ENCODE results near the gene TUSC2.
"Not testable (repeated sequence)": the region's sequence is repeated elsewhere in the genome, so short reads cannot be mapped to it uniquely, and the experiment has no call there.

TUSC2 gene

DNA sequence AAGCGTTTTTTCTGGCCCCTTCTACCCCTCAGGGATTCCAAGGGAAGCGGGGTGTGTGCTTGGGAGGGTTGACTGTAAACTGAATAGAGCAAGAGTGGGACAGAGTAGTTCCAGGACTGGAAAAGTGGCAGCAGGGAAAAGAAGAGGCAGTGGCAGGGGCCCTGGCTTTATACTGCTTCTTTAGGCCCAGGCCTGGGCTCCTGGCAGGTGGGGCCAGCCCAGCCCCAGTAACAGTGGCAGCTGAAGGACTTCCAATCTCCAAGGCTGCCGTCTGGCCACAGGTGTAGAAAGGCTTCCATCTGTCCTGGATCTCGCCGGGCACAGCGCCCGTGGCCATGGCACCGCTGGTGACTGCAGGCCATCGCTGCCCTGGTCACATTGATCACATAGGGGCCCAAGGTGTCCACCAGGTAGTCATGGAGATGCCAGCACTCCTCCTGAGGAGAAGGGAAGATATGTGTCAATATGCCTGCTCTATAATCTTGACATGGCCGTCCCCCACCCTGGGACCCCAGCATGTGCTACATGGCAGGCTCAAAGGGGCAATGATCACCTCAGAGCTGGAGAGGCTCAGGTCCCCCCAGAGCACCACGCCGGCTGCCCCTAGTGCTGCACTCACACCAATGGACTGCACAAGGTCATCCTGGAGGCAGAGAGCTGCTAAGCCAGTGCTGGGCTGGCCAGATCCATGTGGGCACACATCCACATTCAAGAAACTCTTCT lies 34.8 kb downstream of the TUSC2 start:
- no peak for DNase-seq

DNA sequence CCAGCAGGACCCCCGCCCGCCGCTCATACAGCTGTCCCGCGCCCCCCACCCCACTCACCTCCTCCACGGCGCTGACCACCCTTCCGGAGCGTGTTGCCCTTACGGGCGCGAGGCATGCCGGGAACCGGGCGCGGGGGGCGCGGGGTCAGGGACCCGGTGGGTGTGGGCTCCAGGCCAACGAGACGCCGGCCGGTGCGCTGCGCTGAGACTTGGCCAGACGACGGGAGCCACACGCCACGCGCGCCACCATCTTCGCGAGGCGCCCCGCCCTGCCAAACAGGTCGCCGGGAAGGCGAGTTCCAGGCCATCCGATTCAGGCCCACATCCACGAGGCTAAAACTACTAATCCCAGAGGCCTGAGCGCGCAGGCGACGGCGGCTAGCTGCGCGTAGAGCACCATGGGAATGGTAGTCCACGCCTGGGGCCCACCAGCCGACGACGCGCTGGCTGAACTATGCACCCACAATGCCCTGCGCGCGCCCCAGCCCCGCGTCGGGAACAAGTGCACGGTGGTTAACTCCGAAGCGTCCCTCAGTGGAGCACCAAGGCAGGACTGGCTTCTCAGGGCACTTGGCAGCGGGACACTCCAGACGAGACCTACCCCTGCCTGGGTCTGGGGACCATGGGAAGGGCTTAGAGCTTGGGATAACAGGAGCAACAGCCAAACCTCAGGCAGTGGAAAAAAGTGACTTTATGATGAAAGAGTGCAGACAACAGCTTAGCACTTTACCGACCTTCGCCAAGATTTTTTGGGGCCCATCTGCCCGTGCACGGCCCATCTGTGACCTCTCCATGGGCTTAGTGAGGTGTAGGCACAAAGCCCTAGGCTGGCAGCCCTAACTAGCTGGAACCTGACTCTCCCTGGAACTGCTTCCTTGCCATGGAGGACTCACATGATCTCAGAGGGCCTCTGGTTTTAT lies 35.6 kb downstream of the TUSC2 start, which contains the start of gene IFRD2:
Gene IFRD2 (minus strand): TSS at position 271 of the 920 bp plus-strand sequence. CDS start 155 bp downstream, at position 116.
- DNase-seq = peak; percentile 90

DNA sequence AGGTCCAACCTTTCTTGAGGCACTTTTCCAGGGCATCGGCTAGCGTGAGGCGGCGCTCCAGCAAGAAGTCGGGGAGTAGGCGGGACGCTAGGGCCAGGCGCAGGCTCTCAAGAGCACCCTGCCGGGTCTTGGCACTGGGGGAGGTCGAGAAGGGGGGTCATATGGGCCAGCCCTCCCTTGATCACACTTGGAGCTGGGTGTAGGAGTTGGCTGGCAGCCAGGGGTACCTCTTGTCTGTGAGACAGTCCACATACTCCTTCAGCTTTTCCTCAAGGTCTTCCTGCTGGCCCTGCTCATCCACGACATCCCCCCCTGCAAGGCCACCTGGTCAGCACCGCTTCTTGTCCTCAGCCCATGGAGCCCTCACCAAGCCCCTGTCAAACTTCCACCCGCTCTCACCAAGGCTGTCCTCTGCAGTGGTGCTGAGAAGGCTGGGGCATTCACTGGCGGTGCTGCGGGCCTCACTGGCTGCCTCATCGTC lies 37.8 kb downstream of the TUSC2 start:
- no peak for DNase-seq

GRCh38 chr3:50289130-50289529 lies 38.9 kb downstream of the TUSC2 start:
- no peak for DNase-seq

GRCh38 chr3:50288387-50289007 lies 39.5 kb downstream of the TUSC2 start:
- no peak for DNase-seq

DNA sequence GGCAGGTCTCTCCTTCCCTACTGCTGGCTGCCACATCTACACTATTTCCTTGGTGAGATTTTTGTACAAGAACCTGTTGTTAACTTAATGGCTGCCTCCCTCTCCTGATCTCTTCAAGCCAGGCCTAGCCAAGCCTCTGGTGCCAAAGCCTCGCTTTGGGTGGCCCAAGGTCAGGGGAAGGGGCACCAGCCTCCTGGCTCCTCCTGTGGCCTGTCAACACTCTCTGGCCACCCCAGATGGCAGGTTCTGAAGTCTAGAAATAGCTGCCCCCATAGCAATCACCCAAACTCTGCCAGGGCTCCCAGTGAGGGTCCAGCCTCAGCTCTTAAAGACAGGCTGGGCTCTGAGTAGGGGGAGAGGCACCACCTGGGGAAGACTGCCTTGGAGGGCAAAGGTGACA lies 40.8 kb downstream of the TUSC2 start:
- no peak for DNase-seq

DNA sequence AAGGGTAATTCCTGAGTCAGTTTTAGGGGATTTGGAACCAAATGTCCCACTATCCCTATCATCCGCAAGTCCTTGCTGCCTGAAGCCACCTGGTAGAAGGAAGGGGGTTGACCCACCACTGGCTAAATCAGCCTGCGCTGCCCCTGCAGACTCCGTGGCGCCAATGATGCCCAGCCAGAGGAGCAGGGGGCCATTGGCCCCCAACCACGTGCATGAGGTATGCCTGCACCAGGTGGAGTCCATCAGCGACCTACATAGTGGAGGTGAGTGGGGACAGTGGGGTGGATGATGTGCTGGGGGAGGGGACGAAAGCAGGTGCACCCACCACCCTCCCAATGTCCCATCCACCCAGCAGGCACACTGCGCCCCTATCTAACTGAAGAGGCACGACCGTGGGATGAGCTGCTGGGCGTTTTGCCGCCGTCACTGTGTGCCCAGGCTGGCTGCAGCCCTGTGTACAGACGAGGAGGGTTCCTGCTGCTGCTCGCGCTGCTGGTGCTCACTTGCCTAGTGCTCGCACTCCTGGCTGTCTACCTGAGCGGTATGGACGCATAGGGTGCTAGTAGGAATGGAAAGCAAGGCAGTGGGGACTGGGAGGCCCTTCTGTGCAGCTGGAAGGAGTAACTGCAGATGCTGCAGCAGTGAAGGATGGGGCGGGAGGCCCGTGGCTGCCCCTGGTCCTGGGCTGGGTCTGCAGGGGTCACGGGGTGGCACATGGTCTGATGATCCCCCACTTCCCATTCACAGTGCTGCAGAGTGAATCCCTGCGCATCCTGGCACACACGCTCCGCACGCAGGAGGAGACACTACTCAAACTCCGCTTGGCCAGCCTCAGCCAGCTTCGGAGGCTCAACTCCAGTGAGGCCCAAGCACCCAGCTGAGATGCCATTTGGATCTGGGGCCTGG lies 41.4 kb downstream of the TUSC2 start:
- DNase-seq = no peak

DNA sequence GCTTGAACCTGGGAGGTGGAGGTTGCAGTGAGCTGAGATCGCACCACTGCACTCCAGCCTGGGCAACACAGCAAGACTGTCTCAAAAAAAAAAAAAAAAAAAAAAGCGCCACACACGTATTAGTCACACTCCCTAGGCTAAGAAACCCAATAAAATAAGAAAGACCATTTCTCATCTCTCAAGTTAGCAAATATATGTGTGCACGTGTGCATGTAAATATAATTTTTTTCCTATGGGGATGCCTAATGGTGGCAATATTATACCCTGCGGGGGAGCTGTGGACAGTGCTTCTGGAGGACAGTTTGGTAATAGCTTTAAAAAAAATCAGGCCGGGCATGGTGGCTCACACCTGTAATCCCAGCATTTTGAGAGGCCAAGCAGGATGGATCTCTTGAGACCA lies 43.9 kb downstream of the TUSC2 start:
- not testable (repeated sequence) for DNase-seq

DNA sequence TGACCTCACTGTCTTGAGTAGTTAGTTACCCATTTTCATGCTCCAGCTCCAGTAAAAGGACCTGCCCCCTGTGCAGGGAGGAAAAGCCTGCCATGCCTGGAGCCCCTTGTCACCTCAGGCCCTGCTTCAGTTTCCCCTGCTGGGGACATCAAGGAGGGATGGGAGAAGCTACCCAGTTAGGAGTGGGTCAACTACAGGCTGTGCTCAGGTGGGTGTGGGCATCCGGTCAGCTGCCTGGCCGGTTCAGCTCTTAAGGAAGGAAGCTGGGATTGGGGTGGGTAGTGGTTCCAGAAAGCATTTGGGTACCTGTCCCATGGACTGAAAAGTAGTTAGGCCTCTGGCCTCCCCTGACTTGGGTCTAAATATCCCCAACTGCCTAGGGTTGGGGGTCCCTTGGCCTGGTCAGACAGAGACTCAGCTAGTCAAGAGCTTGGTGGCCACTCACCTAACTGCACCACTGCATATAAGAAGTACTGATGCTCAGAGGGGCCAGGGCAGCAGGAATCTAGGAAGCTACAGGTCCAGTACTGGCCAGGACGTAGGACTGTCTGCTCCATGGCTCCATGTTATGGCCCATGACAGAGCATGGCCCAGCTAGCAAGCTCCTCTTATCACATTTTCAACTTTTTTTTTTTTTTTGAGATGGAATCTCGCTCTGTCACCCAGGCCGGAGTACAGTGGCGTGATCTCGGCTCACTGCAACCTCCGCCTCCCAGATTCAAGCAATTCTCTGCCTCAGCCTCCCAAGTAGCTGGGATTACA lies 48.6 kb downstream of the TUSC2 start:
- DNase-seq = no peak

- no peak for DNase-seq
Measured at GRCh38 chr3:50278880-50279224, 49.2 kb downstream of the TUSC2 start, which contains the start of gene LSMEM2. Gene LSMEM2 (plus strand): TSS chr3:50279087. CDS start chr3:50279114, 27 bp downstream.

DNA sequence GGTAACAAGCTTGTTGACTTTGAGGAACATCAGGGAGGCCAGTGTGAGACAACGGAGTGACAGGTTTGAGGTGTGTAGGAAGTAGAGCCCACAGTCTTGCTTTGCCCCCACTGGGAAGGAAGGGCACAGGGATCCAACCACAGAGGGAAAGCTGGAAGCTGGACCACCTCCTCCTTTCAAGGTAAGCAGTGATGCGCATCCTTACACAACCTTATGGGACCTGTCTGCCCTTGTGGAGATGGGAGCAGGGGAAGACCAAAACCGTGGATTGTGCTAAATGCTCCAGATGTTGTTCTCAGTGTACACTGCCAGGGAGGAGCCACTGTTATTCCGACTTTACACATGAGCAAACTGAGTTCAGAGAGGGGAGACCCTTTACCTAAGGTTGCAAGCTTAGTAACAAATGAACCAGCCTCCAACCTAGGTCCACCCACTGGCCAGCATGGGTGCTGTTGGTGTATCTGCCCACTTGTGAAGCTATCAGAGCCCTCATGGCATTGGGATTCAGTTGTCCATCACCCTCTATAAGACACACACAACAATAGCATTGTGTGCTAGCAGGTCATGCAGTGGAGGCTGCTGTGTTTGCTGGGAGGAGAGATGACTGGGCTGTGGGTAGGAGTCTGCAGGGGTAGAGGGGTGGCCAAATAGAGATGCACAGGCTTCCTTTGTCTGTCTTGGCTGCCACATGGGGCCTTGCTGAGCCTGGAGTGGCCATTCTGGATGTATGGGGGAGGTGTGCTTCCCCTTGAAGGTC lies 49.7 kb downstream of the TUSC2 start:
- DNase-seq = no peak

- no peak for DNase-seq
Measured at GRCh38 chr3:50276762-50277101, 51.3 kb downstream of the TUSC2 start.

DNA sequence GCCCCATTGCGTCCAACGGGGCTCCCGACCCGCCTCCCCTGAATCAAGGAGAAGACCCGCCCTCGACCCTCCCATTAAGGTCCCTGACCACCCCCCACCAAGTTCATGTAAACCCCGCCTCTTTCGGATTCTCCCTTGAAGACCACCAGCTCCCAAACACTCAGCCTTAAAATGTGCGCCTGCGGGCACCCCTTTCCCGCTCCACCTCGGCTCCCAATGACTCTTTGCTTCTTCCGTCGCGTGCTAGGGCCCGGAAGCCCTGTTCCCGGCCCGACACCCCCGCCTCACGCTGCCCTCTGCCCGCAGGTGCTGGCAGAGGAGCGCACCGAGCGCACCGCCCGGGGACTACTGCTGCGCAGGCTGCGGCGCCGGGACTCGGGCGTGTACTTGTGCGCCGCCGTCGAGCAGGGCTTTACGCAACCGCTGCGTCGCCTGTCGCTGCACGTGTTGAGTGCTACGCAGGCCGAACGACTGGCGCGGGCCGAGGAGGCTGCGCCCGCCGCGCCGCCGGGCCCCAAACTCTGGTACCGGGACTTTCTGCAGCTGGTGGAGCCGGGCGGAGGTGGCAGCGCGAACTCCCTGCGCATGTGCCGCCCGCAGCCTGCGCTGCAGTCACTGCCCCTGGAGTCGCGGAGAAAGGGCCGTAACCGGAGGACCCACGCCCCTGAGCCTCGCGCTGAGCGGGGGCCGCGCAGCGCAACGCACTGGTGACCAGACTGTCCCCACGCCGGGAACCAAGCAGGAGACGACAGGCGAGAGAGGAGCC lies 51.8 kb downstream of the TUSC2 start:
- DNase-seq = no peak

DNA sequence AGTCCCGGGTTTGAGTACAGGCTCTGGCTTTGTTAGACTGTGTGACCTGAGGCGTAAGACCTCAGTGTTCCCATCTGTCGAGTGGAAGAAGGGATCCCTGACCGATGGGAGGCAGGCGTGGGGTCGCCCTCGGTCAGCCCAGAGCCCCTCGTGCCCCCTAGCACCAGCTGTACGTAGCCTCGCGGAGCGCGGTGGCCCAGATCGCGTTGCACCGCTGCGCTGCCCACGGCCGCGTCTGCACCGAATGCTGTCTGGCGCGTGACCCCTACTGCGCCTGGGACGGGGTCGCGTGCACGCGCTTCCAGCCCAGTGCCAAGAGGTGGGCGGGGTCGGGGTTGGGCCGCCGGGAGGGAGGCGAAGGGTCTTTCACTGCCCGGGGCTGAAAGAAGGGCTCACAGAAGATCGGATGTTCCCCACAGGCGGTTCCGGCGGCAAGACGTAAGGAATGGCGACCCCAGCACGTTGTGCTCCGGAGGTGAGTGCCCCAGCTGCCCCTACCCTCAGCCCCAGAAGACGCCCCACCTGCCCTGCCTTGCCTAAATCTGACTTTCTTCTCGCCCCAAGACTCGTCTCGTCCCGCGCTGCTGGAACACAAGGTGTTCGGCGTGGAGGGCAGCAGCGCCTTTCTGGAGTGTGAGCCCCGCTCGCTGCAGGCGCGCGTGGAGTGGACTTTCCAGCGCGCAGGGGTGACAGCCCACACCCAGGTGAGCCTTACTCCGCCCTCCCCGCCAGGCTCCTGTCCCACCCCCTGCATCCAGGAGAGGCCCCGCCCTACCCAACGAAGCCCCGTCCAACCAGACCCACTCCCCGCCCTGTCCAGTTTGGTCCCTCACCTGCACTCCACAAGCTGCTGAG lies 52.7 kb downstream of the TUSC2 start:
- no peak for DNase-seq

All from NCI-H226 (cell line).